Measurements from ENCODE around the gene LPCAT4.
"Not testable (repeated sequence)": the region's sequence is repeated elsewhere in the genome, so short reads cannot be mapped to it uniquely, and the experiment has no call there.

The LPCAT4 gene

DNA sequence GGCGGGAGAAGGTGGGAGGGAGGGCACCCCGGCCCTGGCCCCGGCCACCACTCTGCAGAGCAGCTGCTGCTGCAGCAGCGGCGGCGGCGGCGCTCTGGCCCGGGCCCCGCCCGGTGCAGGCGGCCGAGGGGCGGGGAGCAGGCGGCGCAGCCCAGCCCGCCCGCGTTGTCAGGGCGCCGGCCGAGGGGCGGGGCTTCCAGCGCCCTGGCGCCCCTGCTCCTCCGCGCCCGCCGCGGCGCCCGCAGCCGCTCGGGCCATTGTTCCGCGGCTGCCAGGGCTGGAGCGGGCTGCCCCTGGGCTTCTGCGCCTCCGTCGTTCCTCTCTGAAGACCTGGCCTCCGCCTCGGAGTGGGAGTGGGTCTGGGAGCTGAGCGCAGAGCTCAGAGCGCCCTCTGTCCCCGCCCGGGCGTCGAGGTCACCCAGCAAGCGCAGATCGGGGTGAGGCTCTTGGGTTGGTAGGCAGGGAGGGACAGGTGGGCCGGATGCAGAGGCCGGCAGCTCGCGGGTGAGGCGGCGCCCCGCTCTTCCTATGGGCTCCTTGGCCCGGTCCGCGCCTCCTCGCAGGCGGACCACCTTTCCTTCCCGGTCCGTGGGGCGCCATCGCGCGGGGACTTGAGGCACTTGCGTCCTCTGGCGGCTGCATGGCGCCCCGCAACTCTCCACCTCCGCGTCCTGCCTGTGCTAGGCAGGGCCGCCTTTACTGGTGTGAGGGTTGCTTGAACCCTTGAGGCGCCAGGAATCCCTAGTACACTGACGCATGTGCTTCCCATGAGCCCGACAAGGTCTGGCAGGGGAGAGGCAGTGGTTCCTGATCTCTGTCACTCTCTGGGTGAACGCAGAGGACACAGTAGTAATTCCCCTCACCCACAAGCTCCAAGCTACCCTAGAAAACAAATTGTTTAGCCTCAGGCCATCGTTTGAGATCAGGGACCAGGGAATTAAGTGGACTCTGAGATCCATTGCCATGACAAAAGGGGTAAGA is at the start of gene LPCAT4:
Gene LPCAT4, minus strand, starts transcription at position 96 of the 981 bp plus-strand sequence. CDS start 96 bp downstream, outside the sequence.
- DNase-seq = peak; percentile 26

DNA sequence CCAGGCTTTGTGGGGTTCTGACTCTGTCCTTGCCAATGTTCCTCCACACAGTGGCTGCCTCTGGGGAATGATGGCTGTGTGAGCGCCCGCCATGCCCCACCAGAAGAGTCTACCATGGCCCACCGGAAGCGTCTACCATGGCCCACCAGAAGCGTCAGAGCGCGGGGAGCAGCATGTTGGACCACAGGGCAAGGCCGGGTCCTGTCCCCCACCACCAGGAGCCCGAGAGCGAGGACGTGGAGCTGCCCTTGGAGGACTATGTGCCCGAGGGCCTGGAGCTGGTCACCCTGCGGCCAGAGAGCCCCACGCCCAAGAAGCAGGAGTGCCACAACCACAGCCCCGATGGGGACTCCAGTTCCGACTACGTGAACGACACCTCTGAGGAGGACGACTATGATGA is 42.5 kb upstream of the LPCAT4 start:
- DNase-seq = not testable (repeated sequence)

GRCh38 chr15:34408973-34409372 is 42.0 kb upstream of the LPCAT4 start:
- DNase-seq = not testable (repeated sequence)

- not testable (repeated sequence) for DNase-seq
These were observed 36.9 kb upstream of the LPCAT4 start for GRCh38 chr15:34403899-34404298.

- DNase-seq = not testable (repeated sequence)
These were observed 36.2 kb upstream of the LPCAT4 start for GRCh38 chr15:34403160-34403598.

- not testable (repeated sequence) for DNase-seq
These were observed 30.8 kb upstream of the LPCAT4 start for GRCh38 chr15:34397637-34398259.

DNA sequence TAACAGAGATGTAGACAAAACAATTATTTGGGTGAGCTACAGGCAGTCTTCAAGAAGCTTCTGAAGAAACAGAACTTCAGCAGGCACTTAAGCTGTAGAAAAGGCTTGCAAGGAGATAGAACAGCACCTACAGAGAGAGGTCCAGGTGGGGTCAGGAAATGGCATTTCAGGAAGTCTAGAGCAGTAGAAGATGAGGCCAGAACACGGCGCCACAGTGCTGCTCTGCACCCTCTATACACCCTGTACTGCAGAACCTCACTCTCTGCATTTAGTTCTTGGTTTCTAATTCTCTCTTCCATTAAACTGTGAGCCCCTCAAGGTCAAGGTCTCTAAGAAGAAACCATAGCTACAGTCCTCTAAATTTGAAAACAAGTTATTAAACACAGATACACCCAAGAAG is 26.0 kb upstream of the LPCAT4 start:
- not testable (repeated sequence) for DNase-seq

GRCh38 chr15:34389594-34390086 is 22.6 kb upstream of the LPCAT4 start:
- not testable (repeated sequence) for DNase-seq

GRCh38 chr15:34381829-34382521 is 15.0 kb upstream of the LPCAT4 start:
- DNase-seq = not testable (repeated sequence)

- not testable (repeated sequence) for DNase-seq
These were observed 13.5 kb upstream of the LPCAT4 start for GRCh38 chr15:34380491-34380890.

- no peak for DNase-seq
These were observed 9.9 kb upstream of the LPCAT4 start for GRCh38 chr15:34376856-34377255.

- DNase-seq = not testable (repeated sequence)
These were observed 8.5 kb upstream of the LPCAT4 start for GRCh38 chr15:34375541-34375940.

- no peak for DNase-seq
These were observed 7.8 kb upstream of the LPCAT4 start for GRCh38 chr15:34374816-34375215.

GRCh38 chr15:34373951-34374350 is 7.0 kb upstream of the LPCAT4 start:
- no peak for DNase-seq

DNA sequence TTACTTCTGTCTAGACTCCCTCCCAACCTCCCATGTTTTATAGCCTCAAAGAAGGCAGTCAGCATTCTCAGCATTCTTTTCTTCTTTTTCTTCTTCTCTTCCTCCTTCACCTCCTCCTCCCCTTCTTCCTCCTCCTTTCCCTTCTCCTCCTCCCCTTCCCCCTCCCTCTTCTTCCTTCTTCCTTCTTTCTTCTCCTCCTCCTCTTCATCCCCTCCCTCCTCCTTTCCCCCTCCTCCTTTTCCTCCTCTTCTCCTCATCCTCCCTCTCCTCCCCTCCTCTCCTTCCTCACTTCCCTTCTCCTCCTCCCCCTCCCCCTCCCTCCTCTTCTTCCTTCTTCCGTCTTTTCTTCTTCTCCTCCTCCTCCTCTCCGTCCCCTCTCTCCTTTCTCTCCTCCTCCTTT is 3.6 kb upstream of the LPCAT4 start:
- DNase-seq = no peak

- DNase-seq = no peak
These were observed 3.1 kb upstream of the LPCAT4 start for GRCh38 chr15:34370129-34370528.

- DNase-seq = no peak
These were observed 528 bp downstream of the LPCAT4 start for GRCh38 chr15:34366271-34367065.

GRCh38 chr15:34365836-34366235 is 1.2 kb downstream of the LPCAT4 start:
- DNase-seq = no peak

- no peak for DNase-seq
These were observed 1.7 kb downstream of the LPCAT4 start for GRCh38 chr15:34365091-34365825.

GRCh38 chr15:34364041-34364440 is 3.0 kb downstream of the LPCAT4 start:
- DNase-seq = no peak

GRCh38 chr15:34362047-34362773 is 4.8 kb downstream of the LPCAT4 start:
- DNase-seq = no peak

All from NCI-H446 treated with DMSO at 0.1 percent for 48 hours (cell line).